Stimulated activated naive CD8-positive, alpha-beta T cell treated with anti-CD3 and anti-CD28 coated beads, Interleukin-15, Interleukin-2, amounts not matched to agents 100 U/mL and 50 U/mL, for 24 hours (primary cell): ENCODE data around the gene MRNIP.
"Not testable (repeated sequence)": the region's sequence is repeated elsewhere in the genome, so short reads cannot be mapped to it uniquely, and the experiment has no call there.

Experiments used
- ATAC-seq: fragments of 150-1000 bp; cut with Tn5 transposase; one replicate; pipeline ENCODE4 v1.10.0; 2021
- DNase-seq: peaks from one replicate; pipeline ENCODE4 v3.0.0; 2021

MRNIP gene

GRCh38 chr5:179871533-179871932, 12.9 kb upstream of the MRNIP start:
- DNase-seq, ATAC-seq: not testable (repeated sequence)

GRCh38 chr5:179870952-179871351, 12.3 kb upstream of the MRNIP start:
- DNase-seq (no peak), ATAC-seq (no peak)

DNA sequence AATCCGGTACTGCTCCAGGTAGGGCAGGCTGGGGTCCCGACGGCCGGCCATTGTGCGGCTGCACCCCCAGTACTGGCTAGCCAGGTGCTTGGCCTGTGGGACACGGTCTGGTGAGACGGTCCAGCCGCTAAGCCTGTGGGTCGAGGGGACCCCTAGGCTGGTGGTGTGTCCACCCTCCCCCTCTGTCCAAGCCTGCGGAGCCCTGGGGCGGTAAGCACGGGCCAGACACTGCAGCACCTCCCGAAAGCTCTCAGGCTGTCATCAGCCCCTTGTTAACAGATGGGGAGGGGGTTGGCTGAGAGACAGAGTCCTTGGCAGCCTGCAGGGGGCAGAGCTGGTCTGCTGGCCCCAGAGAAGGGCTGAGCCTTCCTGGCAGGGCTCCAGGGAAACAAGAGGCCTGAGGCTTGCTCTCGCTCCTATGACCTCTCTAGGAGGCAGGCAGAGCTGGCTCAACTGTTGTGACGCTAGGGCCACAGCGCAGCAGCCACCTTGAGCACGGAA, 11.8 kb upstream of the MRNIP start:
- ATAC-seq (no peak), DNase-seq (no peak)

GRCh38 chr5:179869641-179870402, 11.2 kb upstream of the MRNIP start:
- ATAC-seq (no peak), DNase-seq (no peak)

GRCh38 chr5:179869101-179869500, 10.5 kb upstream of the MRNIP start:
- ATAC-seq = no peak
- no peak for DNase-seq

GRCh38 chr5:179868541-179868940, 9.9 kb upstream of the MRNIP start:
- DNase-seq (no peak), ATAC-seq (no peak)

DNA sequence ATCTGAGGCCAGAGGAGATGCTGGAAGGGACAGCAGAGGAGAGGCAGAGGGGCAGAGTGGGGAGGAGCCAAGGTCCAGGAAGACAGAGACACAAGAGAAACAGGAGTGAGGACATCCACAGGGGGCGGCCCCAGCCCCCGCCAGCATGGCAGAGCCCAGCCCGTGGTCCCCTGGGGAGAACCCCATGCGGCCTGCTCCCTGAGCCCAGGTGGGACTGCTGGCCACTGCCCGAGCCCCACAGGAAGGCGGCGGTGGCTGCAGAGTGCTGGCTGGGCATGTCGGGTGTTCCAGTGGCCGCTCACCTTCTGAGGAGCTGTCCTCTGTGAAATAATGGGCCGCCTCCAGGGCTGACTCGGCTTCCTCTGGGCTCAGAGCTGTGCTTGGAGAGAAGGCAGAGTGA, 8.9 kb upstream of the MRNIP start:
- DNase-seq (no peak), ATAC-seq (no peak)

- no peak for ATAC-seq
- no peak for DNase-seq
Observed at GRCh38 chr5:179867079-179867465, 8.5 kb upstream of the MRNIP start.

- DNase-seq = peak; percentile 26
Observed at GRCh38 chr5:179866241-179867078, 7.8 kb upstream of the MRNIP start.

DNA sequence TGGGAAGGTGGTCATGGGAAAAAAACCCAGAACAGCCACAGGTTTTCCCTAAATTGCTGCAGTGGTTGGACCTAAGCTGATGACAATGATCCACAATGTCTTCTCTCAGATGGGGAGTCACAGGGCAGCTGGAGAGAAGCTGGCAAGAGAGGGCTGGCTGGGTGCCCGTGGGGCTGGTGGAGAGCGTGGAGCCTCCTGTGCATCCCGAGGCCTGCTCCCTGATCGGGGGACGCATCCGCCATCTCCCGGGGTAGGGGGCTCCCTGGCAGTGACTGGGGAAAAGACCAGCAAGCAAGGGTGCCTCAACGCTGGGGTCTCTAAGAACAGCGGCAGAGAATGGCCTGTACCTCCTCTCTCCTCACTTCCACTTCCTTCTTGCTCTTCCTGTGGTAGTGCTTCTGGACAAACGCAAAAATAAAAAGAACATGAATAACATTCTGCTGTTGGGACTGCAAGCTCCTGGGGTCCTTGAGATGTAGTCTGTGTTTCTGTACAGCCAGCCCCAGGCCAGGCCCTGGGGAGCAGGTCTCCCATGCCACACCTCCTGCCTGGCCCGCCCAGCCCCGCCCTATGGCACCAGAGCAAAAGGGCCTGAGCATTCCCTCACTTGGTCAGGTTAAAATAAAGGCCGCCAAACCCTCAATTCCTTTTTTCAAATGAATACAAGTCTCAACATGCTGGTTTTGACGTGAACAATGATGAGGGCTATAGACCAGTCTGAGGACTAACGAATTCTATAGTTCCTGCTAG, 7.0 kb upstream of the MRNIP start:
- ATAC-seq (no peak), DNase-seq (no peak)

More at GRCh38 chr5:179866241-179867078, 7.8 kb upstream of the MRNIP start:
- peak; percentile 29 for ATAC-seq

- DNase-seq = no peak
- no peak for ATAC-seq
Observed at GRCh38 chr5:179864686-179865085, 6.1 kb upstream of the MRNIP start.

DNA sequence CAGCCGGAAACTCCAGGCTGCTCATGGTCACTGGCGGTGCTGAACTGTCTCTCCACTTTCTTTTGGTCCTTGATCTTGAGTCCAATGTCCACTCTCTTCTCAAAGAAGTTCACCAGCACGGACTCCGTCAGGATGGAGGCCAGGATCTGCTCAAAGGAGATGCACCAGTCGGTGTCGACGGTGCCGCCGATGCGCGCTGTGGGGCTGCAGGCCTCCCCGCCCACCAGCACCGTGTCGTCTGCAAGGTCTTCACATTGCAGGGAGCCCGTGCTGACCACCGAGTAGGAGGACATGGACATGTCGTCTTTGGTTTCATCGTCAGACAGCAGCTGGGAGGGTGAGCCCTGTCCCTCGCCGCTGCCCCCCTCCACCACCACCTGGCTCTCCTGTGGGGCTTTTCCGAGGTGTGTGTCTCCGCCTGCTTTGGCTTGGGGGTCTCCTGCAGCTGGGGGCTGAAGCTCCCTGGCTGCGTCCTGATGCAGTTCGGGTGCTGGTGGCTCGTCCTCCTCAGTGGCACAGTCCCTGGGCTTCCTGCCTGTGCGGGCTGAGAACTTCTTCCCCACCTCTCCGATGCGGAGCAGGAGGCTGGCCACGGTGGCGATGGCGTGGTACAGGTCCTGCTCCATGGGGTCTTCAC, 5.0 kb upstream of the MRNIP start:
- DNase-seq = no peak
- ATAC-seq = no peak

DNA sequence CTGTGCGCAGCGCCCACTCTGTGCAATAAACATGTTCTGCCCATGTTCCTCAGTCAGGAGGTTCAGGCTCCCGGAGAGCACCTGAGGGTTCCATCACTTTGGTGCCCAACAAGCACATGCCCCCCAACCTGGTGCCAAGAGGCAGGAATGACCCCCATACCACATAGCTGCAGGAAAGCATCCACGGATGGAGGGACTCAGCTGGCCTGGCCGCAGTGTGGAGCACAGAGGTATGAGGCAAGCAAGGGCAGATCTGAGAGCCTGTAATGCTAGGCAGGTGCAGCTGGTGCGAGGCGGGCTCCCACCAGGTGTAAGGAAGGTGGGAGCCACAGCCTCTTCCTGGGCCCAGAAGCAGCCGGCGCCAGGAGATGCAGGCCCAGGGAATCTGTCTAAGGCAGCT, 4.3 kb upstream of the MRNIP start:
- DNase-seq (no peak), ATAC-seq (no peak)

- ATAC-seq (no peak), DNase-seq (no peak)
Observed at GRCh38 chr5:179862296-179862695, 3.7 kb upstream of the MRNIP start.

- ATAC-seq = no peak
- DNase-seq = no peak
Observed at GRCh38 chr5:179860301-179860700, 1.7 kb upstream of the MRNIP start.

GRCh38 chr5:179858241-179858585, 404 bp downstream of the MRNIP start:
- ATAC-seq = peak; percentile 60
- peak; percentile 60 for DNase-seq

- ATAC-seq = no peak
- no peak for DNase-seq
Observed at GRCh38 chr5:179854356-179854755, 4.3 kb downstream of the MRNIP start.

GRCh38 chr5:179852993-179853547, 5.5 kb downstream of the MRNIP start:
- DNase-seq (no peak), ATAC-seq (no peak)

DNA sequence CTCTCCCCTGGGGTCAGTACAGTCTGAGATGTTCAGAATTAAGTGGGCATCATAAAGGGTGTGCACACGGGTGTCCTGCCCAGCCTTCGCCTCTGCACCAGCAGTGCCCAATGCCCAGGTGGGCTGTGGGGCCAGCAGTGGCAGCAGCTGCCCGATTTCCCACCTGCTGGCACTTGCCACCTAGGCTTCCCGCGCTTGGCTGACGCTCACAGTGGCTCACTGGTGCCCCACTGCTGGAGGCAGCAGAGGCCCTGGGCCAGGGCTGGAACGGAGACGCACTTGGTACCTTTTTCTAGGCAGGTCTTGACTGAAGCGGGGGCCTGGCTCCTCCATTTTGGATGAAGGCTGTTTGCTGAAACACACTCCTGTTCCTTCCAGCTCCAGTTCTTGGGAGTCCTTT, 17.0 kb downstream of the MRNIP start:
- DNase-seq = no peak
- ATAC-seq = no peak

DNA sequence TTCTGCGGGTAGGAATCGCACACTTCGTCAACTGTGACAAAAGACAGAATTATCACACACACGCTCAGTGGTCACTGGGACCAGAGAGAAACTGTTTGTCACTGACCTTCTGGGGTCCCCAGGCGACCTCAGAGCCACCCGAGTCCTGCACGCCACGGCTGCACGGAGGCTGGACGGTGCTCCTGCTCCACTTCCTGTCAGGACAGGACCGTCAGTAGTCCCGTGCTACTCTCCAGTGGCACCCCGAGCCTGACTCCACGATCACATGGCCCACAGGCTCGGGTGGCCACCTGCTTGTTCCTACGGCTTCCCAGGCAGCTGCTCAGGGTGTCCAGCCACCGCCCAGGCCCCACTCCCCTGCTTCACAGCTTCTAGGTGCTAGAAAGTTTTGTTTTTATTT, 17.9 kb downstream of the MRNIP start:
- no peak for ATAC-seq
- DNase-seq = no peak

GRCh38 chr5:179840321-179840720, 18.3 kb downstream of the MRNIP start:
- ATAC-seq = no peak

More at GRCh38 chr5:179840321-179840720, 18.3 kb downstream of the MRNIP start:
- DNase-seq = no peak
